GM19023 (cell line): Measurements from ENCODE around the gene MUC2.

Source experiments
- ATAC-seq: cut with Tn5 transposase; IDR thresholded peaks from one replicate; pipeline ENCODE4 v1.9.1; 2021; ENCODE audit warnings: mild to moderate bottlenecking, moderate library complexity; ENCODE audit not compliant: unreplicated experiment

The MUC2 gene

GRCh38 chr11:1070594-1071462, 3.8 kb upstream of the MUC2 start:
- no peak for ATAC-seq

- no peak for ATAC-seq
Observed at GRCh38 chr11:1071571-1072115, 3.0 kb upstream of the MUC2 start.

- ATAC-seq: no peak
Observed at GRCh38 chr11:1072116-1072820, 2.4 kb upstream of the MUC2 start.

GRCh38 chr11:1072821-1073231, 1.8 kb upstream of the MUC2 start:
- no peak for ATAC-seq

- ATAC-seq: no peak
Observed at GRCh38 chr11:1073261-1073724, 1.4 kb upstream of the MUC2 start.

- ATAC-seq: no peak
Observed at GRCh38 chr11:1073851-1074243, 827 bp upstream of the MUC2 start.

GRCh38 chr11:1075341-1075911, 752 bp downstream of the MUC2 start:
- no peak for ATAC-seq

GRCh38 chr11:1076061-1076665, 1.5 kb downstream of the MUC2 start:
- no peak for ATAC-seq

GRCh38 chr11:1077033-1077416, 2.4 kb downstream of the MUC2 start:
- ATAC-seq: no peak

- no peak for ATAC-seq
Observed at GRCh38 chr11:1077417-1078119, 2.9 kb downstream of the MUC2 start.

- ATAC-seq: no peak
Observed at GRCh38 chr11:1078191-1078601, 3.5 kb downstream of the MUC2 start.

- no peak for ATAC-seq
Observed at GRCh38 chr11:1081601-1082311, 7.1 kb downstream of the MUC2 start.

GRCh38 chr11:1082346-1082727, 7.7 kb downstream of the MUC2 start:
- no peak for ATAC-seq

- ATAC-seq: no peak
Observed at GRCh38 chr11:1082728-1083620, 8.3 kb downstream of the MUC2 start.

- ATAC-seq: no peak
Observed at GRCh38 chr11:1083621-1084551, 9.2 kb downstream of the MUC2 start.

- no peak for ATAC-seq
Observed at GRCh38 chr11:1084561-1085439, 10.1 kb downstream of the MUC2 start.
